K562 (cell line): Measurements from ENCODE around the gene DHX40. TPM values are rescaled to one million over a fixed set of nuclear protein-coding genes. Genes with fewer than 3 reads are reported as not detected.

Experiments
- ATAC-seq: fragments of 200-7000 bp; cut with Tn5 transposase; 3 replicates; pipeline ENCODE4 v1.9.1; 2020; ENCODE audit warnings: moderate library complexity
- BruUV-seq: library from RNA; stranded (reverse); fragments of 400-500 nt; replicated peaks from 2 replicates; lab custom pipeline; 2021; lab: Mats Ljungman, UMichigan
- CTCF ChIA-PET: fragments of 300-600 bp; formaldehyde crosslinking; extraction: SDS; loops from one replicate; lab custom pipeline; 2021; ENCODE audit warnings: low intra/inter-chr PET ratio; lab: Yijun Ruan, JAX
- POLR2A ChIA-PET: fragments of 300-600, 350-650 bp; sonication (Branson Sonifier 250); formaldehyde crosslinking; extraction: SDS; loops from one replicate; lab custom pipeline; 2021; ENCODE audit warnings: antibody characterized with exemption, inconsistent platforms; lab: Yijun Ruan, JAX
- DNase-seq, 4 experiments: peaks; one replicate each; pipeline versions ENCODE4 v3.0.0 to v3.0.0-alpha.2; 2011 to 2018; ENCODE audit warnings: low spot score in 3 of 4, mixed read lengths in 3 of 4; ENCODE audit errors: extremely low read depth in 1 of 4
- FAIRE-seq: peaks from 2 replicates; lab custom pipeline; 2011; peaks lifted over from hg19 to GRCh38; lab: Jason Lieb, UNC
- H2AFZ ChIP-seq: 2 replicates; pipeline ENCODE4 v1.6.0; 2011; ENCODE audit warnings: low read depth, low read length, control low read depth, inconsistent platforms
- H3K27ac ChIP-seq: fragments of 200-600 bp; 3 replicates; pipeline ENCODE4 v1.8.0; 2011; ENCODE audit warnings: low read depth, mild to moderate bottlenecking, control low read depth, inconsistent platforms, low read length, moderate library complexity, mixed read lengths; ENCODE audit errors: extremely low read depth
- H3K27me3 ChIP-seq, 2 experiments: fragments of 300-600 bp in 1 of 2; 2 replicates in 1 of 2; 3 replicates in 1 of 2; pipeline versions ENCODE4 v1.6.0 to v1.8.0; 2011; ENCODE audit warnings: inconsistent platforms in 2 of 2, low read length in 2 of 2, mild to moderate bottlenecking in 1 of 2, mixed read lengths in 1 of 2, moderate library complexity in 1 of 2; ENCODE audit not compliant: control insufficient read depth in 2 of 2, insufficient read depth in 2 of 2
- H3K36me3 ChIP-seq: fragments of 300-600 bp; 3 replicates; pipeline ENCODE4 v1.8.0; 2011; ENCODE audit warnings: mild to moderate bottlenecking, low read length, inconsistent platforms; ENCODE audit not compliant: control insufficient read depth, insufficient read depth
- H3K4me1 ChIP-seq, 2 experiments: fragments of 200-600 bp in 1 of 2; replicated peaks in 1 of 2; 2 replicates in 1 of 2; 3 replicates in 1 of 2; pipeline versions ENCODE4 v1.5.1 to v1.8.0; 2011; ENCODE audit warnings: inconsistent platforms in 2 of 2, low read length in 2 of 2, mild to moderate bottlenecking in 1 of 2, mixed read lengths in 1 of 2, moderate library complexity in 1 of 2; ENCODE audit not compliant: control insufficient read depth in 2 of 2, insufficient read depth in 2 of 2
- H3K4me2 ChIP-seq: 2 replicates; pipeline ENCODE4 v1.6.1; 2011; ENCODE audit warnings: low read length, control low read depth, inconsistent platforms, mixed read lengths; ENCODE audit not compliant: insufficient read depth
- H3K4me3 ChIP-seq: fragments of 200-600 bp; sonication (generic), shearing (Covaris generic); 2 replicates; pipeline ENCODE4 v1.5.1; 2016; ENCODE audit warnings: control low read depth, inconsistent platforms
- H3K79me2 ChIP-seq: fragments of 200-600 bp; 3 replicates; pipeline ENCODE4 v1.8.0; 2011; ENCODE audit warnings: low read length, inconsistent platforms; ENCODE audit not compliant: control insufficient read depth, insufficient read depth
- H3K9ac ChIP-seq, 2 experiments: 2 replicates each; pipeline versions ENCODE4 v1.6.0 to v1.6.1; 2011; ENCODE audit warnings: low read depth in 2 of 2, low read length in 2 of 2, control low read depth in 1 of 2, inconsistent platforms in 1 of 2, mild to moderate bottlenecking in 1 of 2, mixed read lengths in 1 of 2; ENCODE audit not compliant: insufficient read depth in 1 of 2
- H3K9me1 ChIP-seq: one replicate; pipeline ENCODE4 v1.6.0; 2011; ENCODE audit warnings: inconsistent platforms, mild to moderate bottlenecking, low read length, moderate library complexity; ENCODE audit not compliant: control insufficient read depth, insufficient read depth
- H3K9me3 ChIP-seq: replicated peaks from 2 replicates; pipeline ENCODE4 v1.5.1; 2011; ENCODE audit warnings: low read depth, low read length, inconsistent platforms; ENCODE audit not compliant: control insufficient read depth, insufficient read depth
- H4K20me1 ChIP-seq: replicated peaks from 2 replicates; pipeline ENCODE4 v1.6.1; 2011; ENCODE audit warnings: low read length, inconsistent platforms, mixed read lengths; ENCODE audit not compliant: control insufficient read depth, insufficient read depth
- BRD9 ChIP-seq: fragments of 450-650 bp; IDR thresholded peaks from 2 replicates; pipeline ENCODE4 v1.6.1; 2018; ENCODE audit warnings: low read depth; ENCODE audit not compliant: partially characterized antibody
- CC2D1A ChIP-seq: fragments of 450-650 bp; IDR thresholded peaks from 2 replicates; pipeline ENCODE4 v1.6.1; 2017; ENCODE audit warnings: mild to moderate bottlenecking
- HOXB6 ChIP-seq: fragments of 250-450 bp; sonication (Bioruptor Pico); IDR thresholded peaks from 2 replicates; pipeline ENCODE4 v1.5.1; 2022; ENCODE audit warnings: mild to moderate bottlenecking, borderline replicate concordance
- KDM5B ChIP-seq: fragments of 200-600 bp; sonication (generic); IDR thresholded peaks from 2 replicates; pipeline ENCODE4 v1.6.1; 2012; ENCODE audit warnings: low read depth, mild to moderate bottlenecking, moderate library complexity, low read length, control low read depth, inconsistent platforms; ENCODE audit not compliant: insufficient replicate concordance
- NFXL1 ChIP-seq: fragments of 450-650 bp; formaldehyde crosslinking; IDR thresholded peaks from 2 replicates; pipeline ENCODE4 v1.4.0; 2021; ENCODE audit warnings: mild to moderate bottlenecking
- RNF219 ChIP-seq: fragments of 250-450 bp; sonication (Bioruptor Pico); IDR thresholded peaks from 2 replicates; pipeline ENCODE4 v1.5.0; 2022; ENCODE audit warnings: mild to moderate bottlenecking
- SRSF1 ChIP-seq: fragments of 200-400 bp; formaldehyde crosslinking; IDR thresholded peaks from 2 replicates; pipeline ENCODE4 v1.6.1; 2017; ENCODE audit warnings: mild to moderate bottlenecking, low read depth, low read length, moderate library complexity
- TCF7 ChIP-seq: sonication (generic); IDR thresholded peaks from 2 replicates; pipeline ENCODE4 v1.6.1; 2016; ENCODE audit warnings: antibody characterized with exemption, borderline replicate concordance
- TGIF2 ChIP-seq: sonication (generic); formaldehyde crosslinking; IDR thresholded peaks from 2 replicates; pipeline ENCODE4 v1.8.1; 2022; ENCODE audit warnings: mild to moderate bottlenecking, missing genetic modification reagents, moderate library complexity
- YY1 ChIP-seq, 3 experiments: IDR thresholded peaks; 2 replicates each; pipeline ENCODE4 v1.6.1; 2011; ENCODE audit warnings: low read length in 2 of 3, mild to moderate bottlenecking in 2 of 3, moderate library complexity in 2 of 3, borderline replicate concordance in 1 of 3, control low read depth in 1 of 3, low read depth in 1 of 3; ENCODE audit not compliant: insufficient read depth in 3 of 3, insufficient replicate concordance in 2 of 3, control insufficient read depth in 1 of 3, insufficient read length in 1 of 3; ENCODE audit errors: extremely low read depth in 1 of 3
- ZC3H11A ChIP-seq: IDR thresholded peaks from 2 replicates; pipeline ENCODE4 v1.6.1; 2012; ENCODE audit warnings: low read depth, low read length, improper control_type of control experiment
- ZNF586 ChIP-seq: fragments of 450-650 bp; formaldehyde crosslinking; conservative IDR thresholded peaks from 2 replicates; pipeline ENCODE4 v1.4.0; 2020; ENCODE audit warnings: mild to moderate bottlenecking, moderate library complexity
- WGBS: fragments of 100-300 bp; shearing (Covaris generic); methylation state at CpG from one replicate; pipeline ENCODE4 v1.1.6; 2016; ENCODE audit warnings: low coverage, mixed read lengths; ENCODE audit not compliant: insufficient coverage; ENCODE audit errors: missing lambda C conversion rate; 5-methylcytosine and 5-hydroxymethylcytosine counted together
- in situ Hi-C: fragments of 300-500 bp; cut with MboI; formaldehyde crosslinking; loops from 4 replicates; pipeline ENCODE4 v1.15.0; 2018; ENCODE audit warnings: inconsistent platforms, mixed read lengths
- intact Hi-C: fragments of 100-400 bp; cut with micrococcal nuclease; formaldehyde crosslinking; loops from 2 replicates; pipeline ENCODE4 v1.14.2; 2022
- polyA plus RNA-seq, 8 experiments: library from polyadenylated mRNA; depleted of rRNA in 4 of 8; stranded (reverse) in 5 of 8; unstranded in 3 of 8; fragments of >200 nt; fragmentation: Nextera tagmentation in 2 of 8; fragmentation: Illumina TruSeq in 1 of 8; extraction: Ambion mirVana in 2 of 8; extraction: Trizol in 1 of 8; gene quantifications; 2 replicates each; pipeline versions ENCODE4 v1.2.1 to v1.2.3, GENCODE V29; 2011 to 2014; ENCODE audit warnings: inconsistent platforms in 1 of 8, missing spikeins in 1 of 8
- total RNA-seq, 7 experiments: library from RNA; depleted of rRNA in 6 of 7; stranded (reverse); fragments of >200 nt in 6 of 7; fragmentation: Illumina TruSeq in 2 of 7; extraction: Trizol in 2 of 7; gene quantifications; 2 replicates each; pipeline versions ENCODE4 v1.2.1 to v1.2.3, GENCODE V29; 2011 to 2021; ENCODE audit warnings: low replicate concordance in 1 of 7
- TF ChIP-seq, protein P1 (sequence below): fragments of 450-650 bp; IDR thresholded peaks from 2 replicates; pipeline ENCODE4 v1.6.1; 2016; ENCODE audit warnings: mild to moderate bottlenecking
- TF ChIP-seq, protein P2 (sequence below): fragments of 450-650 bp; IDR thresholded peaks from one replicate; pipeline ENCODE4 v1.6.1; 2018; ENCODE audit warnings: mild to moderate bottlenecking, moderate library complexity; ENCODE audit not compliant: partially characterized antibody

The DHX40 gene
- total and polyA plus RNA-seq, 9 of the 15 experiments (the other 6 are each of a cell fraction or from before 2014, with no cell fraction given), result 7.2 to 38.6 (median 18.7) TPM

GRCh38 chr17:59617156-59617732 lies 51.8 kb downstream of the DHX40 start (continued):
- TF ChIP-seq, protein P1, sequence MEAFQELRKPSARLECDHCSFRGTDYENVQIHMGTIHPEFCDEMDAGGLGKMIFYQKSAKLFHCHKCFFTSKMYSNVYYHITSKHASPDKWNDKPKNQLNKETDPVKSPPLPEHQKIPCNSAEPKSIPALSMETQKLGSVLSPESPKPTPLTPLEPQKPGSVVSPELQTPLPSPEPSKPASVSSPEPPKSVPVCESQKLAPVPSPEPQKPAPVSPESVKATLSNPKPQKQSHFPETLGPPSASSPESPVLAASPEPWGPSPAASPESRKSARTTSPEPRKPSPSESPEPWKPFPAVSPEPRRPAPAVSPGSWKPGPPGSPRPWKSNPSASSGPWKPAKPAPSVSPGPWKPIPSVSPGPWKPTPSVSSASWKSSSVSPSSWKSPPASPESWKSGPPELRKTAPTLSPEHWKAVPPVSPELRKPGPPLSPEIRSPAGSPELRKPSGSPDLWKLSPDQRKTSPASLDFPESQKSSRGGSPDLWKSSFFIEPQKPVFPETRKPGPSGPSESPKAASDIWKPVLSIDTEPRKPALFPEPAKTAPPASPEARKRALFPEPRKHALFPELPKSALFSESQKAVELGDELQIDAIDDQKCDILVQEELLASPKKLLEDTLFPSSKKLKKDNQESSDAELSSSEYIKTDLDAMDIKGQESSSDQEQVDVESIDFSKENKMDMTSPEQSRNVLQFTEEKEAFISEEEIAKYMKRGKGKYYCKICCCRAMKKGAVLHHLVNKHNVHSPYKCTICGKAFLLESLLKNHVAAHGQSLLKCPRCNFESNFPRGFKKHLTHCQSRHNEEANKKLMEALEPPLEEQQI, result peak; percentile 39; the same call in 1 of the 2 replicates
- no peak for TF ChIP-seq SRSF1
- TF ChIP-seq BRD9, result peak; percentile 37
- TF ChIP-seq, all 486 proteins: peak for 13

GRCh38 chr17:59619035-59619297 lies 53.6 kb downstream of the DHX40 start:
- no peak for FAIRE-seq
- H3K4me3 ChIP-seq, result peak overlapping the region; percentile 97
- DNase-seq, result peak in 1 of 4 experiments; percentile 89
- no TSS peak for BruUV-seq
- under 1% methylated on average over 11 of the region's 11 CpGs for WGBS
- H3K9me3 ChIP-seq, result no peaks in the 10 kb centered on the region
- ChIA-PET CTCF (no interaction called here), POLR2A (interaction anchor here (0.5 to 7.4 kb wide), 26 partner anchors 8 to 1286 kb away, joined by 3 to 45 read pairs (median 4); partner anchors contain the start of genes DHX40, PTRH2, TRIM37 and VMP1)
- H2AFZ ChIP-seq, result peak overlapping the region; percentile 25; the same call in 1 of the 2 replicates
- in situ Hi-C loops (no loop called here), intact Hi-C loops (loop anchor here (1.0 to 2.0 kb wide), 2 partner anchors 54 to 329 kb away; partner anchors contain the start of gene DHX40)
- peak overlapping the region; percentile 92 for H3K4me2 ChIP-seq
- no peak for ATAC-seq
- H3K79me2 ChIP-seq, result peaks cover 64% of the 10 kb centered on the region
- peak overlapping the region; percentile 96 for H3K9ac ChIP-seq
- no peaks in the 10 kb centered on the region for H3K9me1 ChIP-seq
- peaks cover 27% of the 10 kb centered on the region for H4K20me1 ChIP-seq
- H3K4me1 ChIP-seq, result peaks cover 5 to 19% of the 10 kb centered on the region in 2 experiments; a peak in 4 of 5 replicates
- no peaks in the 10 kb centered on the region for H3K27me3 ChIP-seq
- peaks cover 27% of the 10 kb centered on the region; the same call in 2 of the 3 replicates for H3K36me3 ChIP-seq
- peak overlapping the region; percentile 98 for H3K27ac ChIP-seq
- TF ChIP-seq HOXB6 (CRISPR knock-in tag) (no peak), ZNF586 (0 out of 2 replicates have a peak, but pooled peaks have one; percentile 37), KDM5B (peak; percentile 63), TGIF2 (CRISPR knock-in tag) (peak; percentile 23; the same call in 1 of the 2 replicates), CC2D1A (no peak), NFXL1 (CRISPR knock-in tag) (no peak), TCF7 (no peak), RNF219 (CRISPR knock-in tag) (no peak), ZC3H11A (no peak), YY1 (IDR thresholded peaks at IDR 0.05; ENCODE audit: borderline replicate concordance in 1 of 3, control insufficient read depth in 1 of 3, extremely low read depth in 1 of 3, insufficient read depth in 3 of 3, insufficient read length in 1 of 3, insufficient replicate concordance in 2 of 3, low read depth in 1 of 3, low read length in 2 of 3) (peak in 1 of 3 experiments; percentile 30)
- TF ChIP-seq, protein P2, sequence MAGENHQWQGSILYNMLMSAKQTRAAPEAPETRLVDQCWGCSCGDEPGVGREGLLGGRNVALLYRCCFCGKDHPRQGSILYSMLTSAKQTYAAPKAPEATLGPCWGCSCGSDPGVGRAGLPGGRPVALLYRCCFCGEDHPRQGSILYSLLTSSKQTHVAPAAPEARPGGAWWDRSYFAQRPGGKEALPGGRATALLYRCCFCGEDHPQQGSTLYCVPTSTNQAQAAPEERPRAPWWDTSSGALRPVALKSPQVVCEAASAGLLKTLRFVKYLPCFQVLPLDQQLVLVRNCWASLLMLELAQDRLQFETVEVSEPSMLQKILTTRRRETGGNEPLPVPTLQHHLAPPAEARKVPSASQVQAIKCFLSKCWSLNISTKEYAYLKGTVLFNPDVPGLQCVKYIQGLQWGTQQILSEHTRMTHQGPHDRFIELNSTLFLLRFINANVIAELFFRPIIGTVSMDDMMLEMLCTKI, result no peak
